Measurements from ENCODE around the gene LY6G5B.
A peak's percentile ranks its signal among the peaks of the same experiment; 100 is the strongest.

LY6G5B gene, protein sequence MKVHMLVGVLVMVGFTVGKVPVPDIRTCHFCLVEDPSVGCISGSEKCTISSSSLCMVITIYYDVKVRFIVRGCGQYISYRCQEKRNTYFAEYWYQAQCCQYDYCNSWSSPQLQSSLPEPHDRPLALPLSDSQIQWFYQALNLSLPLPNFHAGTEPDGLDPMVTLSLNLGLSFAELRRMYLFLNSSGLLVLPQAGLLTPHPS

DNA sequence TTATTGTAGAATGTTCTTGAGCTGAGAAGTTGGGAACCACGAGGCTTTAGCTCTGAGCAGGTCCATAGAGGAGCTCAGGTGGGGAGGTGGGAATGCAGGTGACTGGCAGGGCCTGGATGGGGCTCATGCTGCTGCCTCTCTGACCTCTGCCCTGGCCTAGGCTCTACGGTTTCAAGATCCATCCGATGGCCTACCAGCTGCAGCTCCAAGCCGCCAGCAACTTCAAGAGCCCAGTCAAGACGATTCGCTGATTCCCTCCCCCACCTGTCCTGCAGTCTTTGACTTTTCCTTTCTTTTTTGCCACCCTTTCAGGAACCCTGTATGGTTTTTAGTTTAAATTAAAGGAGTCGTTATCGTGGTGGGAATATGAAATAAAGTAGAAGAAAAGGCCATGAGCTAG lies at the start of gene LY6G5B:
Gene LY6G5B, plus strand, starts transcription at position 301 of the 400 bp plus-strand sequence. CDS start 975 bp downstream, outside the sequence.
- no peak for DNase-seq
- in situ Hi-C loops (cut with MboI; ENCODE audit: low pct_unique_long_range_greater_than_20kb, low sequenced_read_pairs) = no loop called here

DNA sequence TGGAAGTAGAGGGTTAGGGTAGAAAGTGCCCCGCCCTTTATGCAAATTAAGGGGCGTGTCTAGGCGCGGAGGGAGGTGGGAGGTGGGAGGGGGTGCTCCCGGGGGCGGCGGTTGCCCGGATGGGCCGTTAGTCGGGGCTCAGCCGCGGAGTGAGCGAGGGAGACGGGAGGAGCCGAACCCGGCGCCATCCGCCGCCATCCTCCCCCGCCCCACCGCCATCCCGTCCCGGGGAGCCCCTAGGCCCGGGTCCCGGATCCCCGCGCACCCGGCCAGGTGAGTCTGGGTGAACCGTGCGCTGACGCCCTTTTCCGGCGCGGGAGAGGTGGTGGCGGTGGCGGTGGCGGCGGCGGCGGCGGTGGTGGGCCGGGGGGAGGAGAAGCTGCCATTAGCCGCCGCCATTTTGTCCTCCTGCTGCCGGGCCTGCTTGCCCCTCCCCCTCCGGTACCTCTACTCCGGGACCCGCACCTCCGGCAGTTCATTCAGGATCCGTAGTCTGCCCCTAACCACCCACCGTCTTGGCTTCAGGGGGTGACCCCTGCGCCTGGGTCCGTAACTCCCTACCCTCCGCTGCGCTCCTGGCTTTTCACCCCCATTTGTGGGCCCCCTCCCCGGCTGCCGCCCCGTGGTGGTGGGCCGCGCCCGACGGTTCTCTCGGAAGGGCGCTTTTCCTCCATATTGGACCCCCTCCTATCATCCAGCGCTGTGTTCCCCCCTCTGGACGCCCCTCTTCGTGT lies 49.0 kb upstream of the LY6G5B start, which contains the start of gene PRRC2A:
Gene PRRC2A, plus strand, starts transcription at position 130 of the 734 bp plus-strand sequence. CDS start 2,075 bp downstream, outside the sequence.
- in situ Hi-C loops (cut with MboI; ENCODE audit: low pct_unique_long_range_greater_than_20kb, low sequenced_read_pairs) = no loop called here
- DNase-seq = peak; percentile 66

DNA sequence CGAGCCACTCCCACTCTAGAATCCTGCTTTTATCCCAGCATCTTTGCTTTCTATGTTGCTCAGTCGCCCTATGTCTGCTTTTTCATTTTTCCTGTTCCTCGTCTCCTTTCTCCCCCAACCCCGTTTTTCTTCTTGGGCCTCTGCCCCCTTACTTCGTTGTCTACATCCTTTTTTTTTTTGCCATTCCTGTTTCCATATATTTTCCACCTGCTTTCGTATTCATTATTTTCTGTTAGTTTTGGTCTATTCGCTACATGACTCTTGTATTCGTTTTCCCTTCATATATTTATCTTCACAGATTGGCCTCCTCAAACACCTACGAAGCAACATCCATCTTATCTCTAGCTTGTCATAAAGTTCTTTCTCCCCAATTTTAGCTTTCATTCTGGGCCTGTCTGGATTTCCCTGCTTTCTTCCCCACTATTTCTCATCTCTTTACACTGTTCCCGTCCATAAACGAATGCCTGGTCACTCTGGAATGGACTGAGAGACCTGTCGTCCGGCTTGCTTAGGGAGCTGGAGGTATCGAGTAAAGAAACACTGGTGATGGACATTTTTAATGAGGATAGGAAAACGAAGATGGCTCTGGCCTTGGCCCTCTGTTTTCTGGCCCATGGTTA lies 48.3 kb upstream of the LY6G5B start:
- no peak for DNase-seq
- in situ Hi-C loops (cut with MboI; ENCODE audit: low pct_unique_long_range_greater_than_20kb, low sequenced_read_pairs) = no loop called here

DNA sequence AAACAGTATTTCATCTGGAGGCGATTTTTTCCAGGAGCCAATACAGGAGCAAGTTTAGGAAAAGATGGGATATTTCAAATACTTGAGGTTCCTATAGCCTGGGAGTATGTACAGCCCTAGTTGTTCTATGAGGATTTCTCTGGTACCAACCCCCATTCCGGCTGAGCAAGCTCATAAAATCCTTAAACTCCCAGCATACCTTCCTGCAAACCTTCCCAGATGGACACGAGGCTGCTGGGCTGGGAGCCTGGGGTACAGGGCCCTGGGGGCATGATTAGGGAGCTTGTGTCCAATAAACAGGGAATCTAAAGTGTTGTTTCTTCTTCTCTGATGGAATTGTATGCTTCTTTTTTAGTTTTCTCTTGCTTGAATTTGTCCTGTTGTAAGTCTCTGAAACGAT lies 47.8 kb upstream of the LY6G5B start:
- in situ Hi-C loops (cut with MboI; ENCODE audit: low pct_unique_long_range_greater_than_20kb, low sequenced_read_pairs) = no loop called here
- no peak for DNase-seq

DNA sequence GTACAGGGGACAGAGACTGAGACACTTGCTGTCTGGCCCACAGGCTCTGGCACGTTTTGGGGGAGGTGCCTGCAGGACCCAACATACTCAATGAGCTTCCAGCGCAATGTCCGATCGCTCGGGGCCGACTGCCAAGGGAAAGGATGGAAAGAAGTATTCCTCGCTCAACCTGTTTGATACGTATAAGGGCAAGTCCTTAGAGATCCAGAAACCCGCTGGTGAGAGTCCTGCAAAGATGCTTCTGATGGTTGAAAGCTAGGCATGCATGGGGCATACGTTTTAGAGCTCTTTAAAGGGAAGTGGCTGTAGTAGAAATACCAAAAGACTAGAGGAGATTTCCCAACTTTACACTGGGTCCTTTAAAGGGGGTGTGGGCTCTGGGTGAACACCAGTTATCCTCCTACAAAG lies 47.1 kb upstream of the LY6G5B start:
- DNase-seq = no peak
- in situ Hi-C loops (cut with MboI; ENCODE audit: low pct_unique_long_range_greater_than_20kb, low sequenced_read_pairs) = no loop called here

DNA sequence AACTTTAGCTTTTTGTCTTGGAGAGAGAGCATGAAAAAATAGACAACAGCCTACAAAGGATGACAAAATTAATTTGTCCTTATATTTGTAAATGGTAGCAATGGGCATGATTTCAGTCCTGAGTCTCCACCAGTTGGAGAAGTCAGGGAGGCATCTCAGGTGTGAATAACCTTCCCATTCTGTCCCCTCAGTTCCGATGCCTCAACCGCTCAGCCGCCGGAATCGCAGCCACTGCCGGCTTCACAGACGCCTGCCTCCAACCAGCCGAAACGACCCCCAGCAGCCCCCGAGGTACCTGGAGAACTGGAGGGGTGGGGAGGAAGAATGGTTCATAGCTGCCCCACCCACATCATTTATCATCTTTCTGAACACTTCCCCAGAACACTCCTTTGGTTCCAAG lies 45.7 kb upstream of the LY6G5B start:
- DNase-seq = no peak
- in situ Hi-C loops (cut with MboI; ENCODE audit: low pct_unique_long_range_greater_than_20kb, low sequenced_read_pairs) = no loop called here

DNA sequence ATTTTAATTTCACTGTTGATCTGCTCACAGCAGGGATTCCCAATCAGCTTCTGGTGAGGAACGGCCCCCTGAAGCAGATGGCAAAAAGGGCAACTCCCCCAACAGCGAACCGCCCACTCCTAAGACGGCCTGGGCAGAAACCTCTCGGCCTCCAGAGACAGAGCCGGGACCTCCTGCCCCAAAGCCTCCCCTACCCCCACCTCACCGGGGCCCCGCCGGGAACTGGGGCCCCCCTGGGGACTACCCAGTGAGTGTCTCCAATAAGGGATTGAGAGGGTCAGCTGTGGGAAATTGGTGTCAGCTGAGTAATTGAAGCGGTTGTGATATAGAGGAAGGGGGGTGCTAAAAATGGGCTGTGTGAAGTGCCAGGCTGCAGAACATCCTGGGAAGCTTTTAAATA lies 42.8 kb upstream of the LY6G5B start:
- DNase-seq = no peak
- in situ Hi-C loops (cut with MboI; ENCODE audit: low pct_unique_long_range_greater_than_20kb, low sequenced_read_pairs) = no loop called here

DNA sequence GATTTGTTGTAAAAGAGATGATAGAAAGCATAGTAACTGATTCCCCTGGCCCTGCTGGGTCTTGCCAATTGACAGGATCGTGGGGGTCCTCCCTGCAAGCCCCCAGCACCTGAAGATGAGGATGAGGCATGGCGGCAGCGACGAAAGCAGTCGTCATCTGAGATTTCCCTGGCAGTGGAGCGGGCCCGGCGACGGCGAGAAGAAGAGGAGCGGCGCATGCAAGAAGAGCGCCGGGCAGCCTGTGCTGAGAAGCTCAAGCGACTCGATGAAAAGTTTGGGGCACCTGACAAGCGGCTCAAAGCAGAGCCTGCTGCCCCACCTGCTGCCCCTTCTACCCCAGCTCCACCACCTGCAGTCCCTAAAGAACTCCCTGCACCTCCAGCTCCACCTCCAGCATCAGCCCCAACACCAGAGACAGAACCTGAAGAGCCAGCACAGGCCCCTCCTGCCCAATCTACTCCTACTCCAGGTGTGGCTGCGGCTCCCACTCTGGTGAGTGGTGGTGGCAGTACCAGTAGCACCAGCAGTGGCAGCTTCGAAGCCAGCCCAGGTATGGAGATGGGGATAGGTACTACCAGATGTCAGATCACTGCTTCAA lies 42.0 kb upstream of the LY6G5B start:
- no peak for DNase-seq
- in situ Hi-C loops (cut with MboI; ENCODE audit: low pct_unique_long_range_greater_than_20kb, low sequenced_read_pairs) = no loop called here

DNA sequence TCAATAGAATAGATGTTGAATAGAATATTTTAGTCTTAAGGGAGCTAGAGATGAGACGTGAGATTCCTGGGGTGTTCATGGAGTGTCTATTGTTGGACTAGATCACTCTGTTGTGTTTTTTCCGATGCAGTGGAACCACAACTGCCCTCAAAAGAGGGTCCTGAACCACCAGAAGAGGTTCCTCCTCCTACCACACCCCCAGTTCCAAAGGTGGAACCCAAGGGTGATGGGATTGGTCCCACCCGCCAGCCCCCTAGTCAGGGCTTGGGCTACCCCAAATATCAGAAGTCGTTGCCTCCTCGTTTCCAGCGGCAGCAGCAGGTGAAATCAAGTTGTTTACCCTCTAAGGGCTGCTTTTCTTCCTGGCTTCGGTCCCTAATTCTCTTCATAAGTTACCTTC lies 40.8 kb upstream of the LY6G5B start:
- in situ Hi-C loops (cut with MboI; ENCODE audit: low pct_unique_long_range_greater_than_20kb, low sequenced_read_pairs) = no loop called here
- DNase-seq = no peak

DNA sequence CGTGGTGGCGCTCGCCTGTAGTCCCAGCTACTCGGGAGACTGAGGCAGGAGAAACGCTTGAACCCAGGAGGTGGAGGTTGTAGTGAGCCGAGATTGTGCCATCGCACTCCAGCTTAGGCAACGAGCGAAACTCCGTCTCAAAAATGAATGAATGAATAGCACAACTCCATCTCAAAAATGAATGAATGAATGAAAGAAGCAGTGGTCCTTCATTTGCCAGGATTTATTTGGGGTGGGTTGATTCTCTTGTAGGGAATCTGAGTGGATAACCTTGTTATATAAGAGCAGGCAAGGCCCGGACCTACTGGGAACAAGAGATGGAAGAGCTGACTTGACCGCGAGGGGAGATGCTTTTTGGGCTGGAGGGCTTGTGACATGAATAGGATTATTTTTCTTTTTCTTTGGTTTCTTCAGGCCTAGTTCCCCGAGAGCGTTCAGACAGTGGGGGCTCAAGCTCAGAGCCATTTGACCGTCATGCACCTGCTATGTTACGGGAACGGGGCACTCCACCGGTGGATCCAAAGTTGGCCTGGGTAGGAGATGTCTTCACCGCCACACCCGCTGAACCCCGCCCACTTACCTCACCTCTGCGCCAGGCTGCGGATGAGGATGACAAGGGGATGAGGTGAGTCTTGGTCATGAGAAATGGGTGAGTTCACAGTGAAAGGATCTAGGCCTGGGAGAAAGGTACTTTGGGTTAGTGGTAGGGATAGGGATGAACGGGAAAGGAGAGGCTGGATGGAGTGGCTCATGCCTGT lies 39.4 kb upstream of the LY6G5B start:
- in situ Hi-C loops (cut with MboI; ENCODE audit: low pct_unique_long_range_greater_than_20kb, low sequenced_read_pairs) = no loop called here

DNA sequence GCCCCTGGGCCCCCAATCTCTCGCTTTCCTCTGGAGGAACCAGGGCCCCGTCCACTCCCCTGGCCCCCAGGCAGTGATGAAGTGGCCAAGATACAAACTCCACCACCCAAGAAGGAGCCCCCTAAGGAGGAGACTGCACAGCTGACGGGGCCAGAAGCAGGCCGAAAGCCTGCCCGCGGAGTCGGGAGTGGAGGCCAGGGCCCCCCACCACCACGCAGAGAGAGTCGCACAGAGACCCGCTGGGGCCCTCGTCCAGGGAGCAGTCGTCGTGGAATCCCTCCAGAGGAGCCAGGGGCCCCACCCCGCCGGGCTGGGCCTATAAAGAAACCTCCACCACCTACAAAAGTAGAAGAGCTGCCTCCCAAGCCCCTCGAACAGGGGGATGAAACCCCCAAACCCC lies 38.6 kb upstream of the LY6G5B start:
- in situ Hi-C loops (cut with MboI; ENCODE audit: low pct_unique_long_range_greater_than_20kb, low sequenced_read_pairs) = no loop called here
- DNase-seq = no peak

More for the DNA sequence above, 39.4 kb upstream of the LY6G5B start:
- no peak for DNase-seq

DNA sequence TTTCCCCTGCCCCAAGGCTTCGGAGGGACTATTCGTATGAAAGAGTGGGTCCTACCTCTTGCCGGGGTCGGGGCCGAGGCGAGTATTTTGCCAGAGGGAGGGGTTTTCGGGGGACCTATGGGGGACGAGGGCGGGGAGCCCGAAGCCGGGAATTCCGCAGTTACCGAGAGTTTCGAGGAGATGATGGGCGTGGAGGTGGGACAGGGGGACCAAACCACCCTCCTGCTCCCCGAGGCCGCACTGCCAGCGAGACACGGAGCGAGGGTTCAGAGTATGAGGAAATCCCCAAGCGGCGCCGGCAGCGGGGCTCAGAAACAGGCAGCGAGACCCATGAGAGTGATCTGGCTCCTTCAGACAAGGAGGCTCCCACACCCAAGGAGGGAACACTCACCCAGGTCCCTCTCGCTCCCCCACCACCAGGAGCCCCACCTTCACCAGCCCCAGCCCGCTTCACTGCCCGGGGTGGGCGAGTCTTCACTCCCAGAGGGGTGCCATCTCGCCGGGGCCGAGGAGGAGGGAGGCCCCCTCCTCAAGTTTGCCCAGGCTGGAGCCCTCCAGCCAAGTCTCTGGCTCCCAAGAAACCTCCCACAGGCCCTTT lies 38.0 kb upstream of the LY6G5B start:
- in situ Hi-C loops (cut with MboI; ENCODE audit: low pct_unique_long_range_greater_than_20kb, low sequenced_read_pairs) = no loop called here
- no peak for DNase-seq

DNA sequence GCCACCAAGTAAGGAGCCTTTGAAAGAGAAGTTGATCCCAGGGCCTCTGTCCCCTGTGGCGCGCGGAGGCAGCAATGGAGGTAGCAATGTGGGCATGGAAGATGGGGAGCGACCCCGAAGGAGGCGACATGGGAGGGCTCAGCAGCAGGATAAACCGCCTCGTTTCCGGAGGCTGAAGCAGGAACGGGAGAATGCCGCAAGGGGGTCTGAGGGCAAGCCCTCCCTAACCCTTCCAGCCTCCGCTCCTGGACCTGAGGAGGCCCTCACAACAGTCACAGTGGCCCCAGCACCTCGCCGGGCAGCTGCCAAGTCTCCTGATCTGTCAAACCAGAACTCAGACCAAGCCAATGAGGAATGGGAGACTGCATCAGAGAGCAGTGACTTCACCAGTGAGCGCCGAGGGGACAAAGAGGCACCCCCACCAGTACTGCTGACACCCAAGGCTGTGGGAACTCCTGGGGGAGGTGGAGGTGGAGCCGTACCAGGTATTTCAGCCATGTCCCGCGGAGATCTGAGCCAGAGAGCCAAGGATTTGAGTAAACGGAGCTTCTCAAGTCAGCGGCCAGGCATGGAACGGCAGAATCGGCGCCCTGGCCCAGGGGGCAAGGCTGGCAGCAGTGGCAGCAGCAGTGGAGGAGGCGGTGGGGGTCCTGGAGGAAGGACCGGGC lies 37.4 kb upstream of the LY6G5B start:
- DNase-seq = no peak

DNA sequence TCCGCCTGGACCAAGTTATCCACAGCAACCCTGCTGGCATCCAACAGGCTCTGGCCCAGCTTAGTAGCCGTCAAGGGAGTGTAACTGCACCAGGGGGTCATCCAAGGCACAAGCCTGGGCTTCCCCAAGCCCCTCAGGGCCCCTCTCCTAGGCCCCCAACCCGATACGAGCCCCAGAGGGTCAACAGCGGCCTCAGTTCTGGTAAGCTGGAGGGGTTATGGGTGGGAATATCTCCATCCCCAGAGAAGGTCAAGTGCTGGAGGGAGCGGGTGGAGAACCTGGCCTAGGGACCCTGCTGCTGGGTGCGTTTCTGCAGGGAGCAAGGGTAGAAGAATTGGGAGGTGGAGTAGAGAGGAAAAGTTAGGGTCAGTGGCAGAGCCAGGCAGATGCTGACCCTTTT lies 36.3 kb upstream of the LY6G5B start:
- DNase-seq = no peak
- in situ Hi-C loops (cut with MboI; ENCODE audit: low pct_unique_long_range_greater_than_20kb, low sequenced_read_pairs) = no loop called here

More for the DNA sequence above, 37.4 kb upstream of the LY6G5B start:
- in situ Hi-C loops (cut with MboI; ENCODE audit: low pct_unique_long_range_greater_than_20kb, low sequenced_read_pairs) = no loop called here

DNA sequence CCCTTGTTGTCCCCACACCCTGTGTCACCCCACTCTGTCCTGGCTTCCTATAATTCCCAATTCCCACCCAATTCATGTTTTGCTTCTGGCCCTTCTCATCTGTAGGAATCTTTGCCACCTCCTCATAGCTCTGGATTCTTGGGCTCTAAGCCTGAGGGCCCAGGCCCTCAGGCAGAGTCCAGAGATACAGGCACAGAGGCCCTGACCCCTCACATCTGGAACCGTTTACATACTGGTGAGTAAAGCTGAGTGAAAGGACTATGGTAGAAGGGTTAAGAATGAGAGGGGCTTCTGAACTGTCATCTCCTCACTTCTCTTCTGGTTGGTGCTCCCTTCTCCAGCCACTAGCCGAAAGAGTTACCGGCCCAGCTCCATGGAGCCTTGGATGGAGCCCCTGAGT lies 35.6 kb upstream of the LY6G5B start:
- DNase-seq = no peak
- in situ Hi-C loops (cut with MboI; ENCODE audit: low pct_unique_long_range_greater_than_20kb, low sequenced_read_pairs) = no loop called here

DNA sequence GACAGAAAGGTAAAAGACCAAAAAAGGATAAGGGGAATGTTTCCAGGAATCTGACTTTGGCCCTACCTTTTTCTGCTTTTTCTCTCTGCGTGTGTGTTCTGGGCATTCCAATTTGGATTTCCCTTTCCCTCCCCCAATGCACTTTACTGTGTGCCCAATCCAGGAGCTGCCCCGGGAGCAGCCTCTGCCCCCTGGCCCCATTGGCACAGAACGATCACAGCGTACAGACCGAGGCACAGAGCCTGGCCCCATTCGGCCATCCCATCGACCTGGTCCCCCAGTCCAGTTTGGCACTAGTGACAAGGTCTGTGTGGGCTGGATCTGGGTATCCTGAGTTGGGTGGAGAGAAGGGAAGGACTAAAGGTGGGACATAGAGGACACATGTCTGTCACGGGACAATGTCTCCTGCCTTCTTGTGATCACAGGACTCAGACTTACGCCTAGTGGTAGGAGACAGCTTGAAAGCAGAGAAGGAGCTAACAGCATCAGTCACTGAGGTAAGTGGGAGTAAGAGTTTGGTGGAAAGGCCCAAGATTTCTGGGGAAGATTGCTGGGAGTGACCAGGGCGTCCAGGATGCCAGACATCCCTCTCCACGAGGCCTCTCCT lies 34.7 kb upstream of the LY6G5B start:
- in situ Hi-C loops (cut with MboI; ENCODE audit: low pct_unique_long_range_greater_than_20kb, low sequenced_read_pairs) = no loop called here
- no peak for DNase-seq

DNA sequence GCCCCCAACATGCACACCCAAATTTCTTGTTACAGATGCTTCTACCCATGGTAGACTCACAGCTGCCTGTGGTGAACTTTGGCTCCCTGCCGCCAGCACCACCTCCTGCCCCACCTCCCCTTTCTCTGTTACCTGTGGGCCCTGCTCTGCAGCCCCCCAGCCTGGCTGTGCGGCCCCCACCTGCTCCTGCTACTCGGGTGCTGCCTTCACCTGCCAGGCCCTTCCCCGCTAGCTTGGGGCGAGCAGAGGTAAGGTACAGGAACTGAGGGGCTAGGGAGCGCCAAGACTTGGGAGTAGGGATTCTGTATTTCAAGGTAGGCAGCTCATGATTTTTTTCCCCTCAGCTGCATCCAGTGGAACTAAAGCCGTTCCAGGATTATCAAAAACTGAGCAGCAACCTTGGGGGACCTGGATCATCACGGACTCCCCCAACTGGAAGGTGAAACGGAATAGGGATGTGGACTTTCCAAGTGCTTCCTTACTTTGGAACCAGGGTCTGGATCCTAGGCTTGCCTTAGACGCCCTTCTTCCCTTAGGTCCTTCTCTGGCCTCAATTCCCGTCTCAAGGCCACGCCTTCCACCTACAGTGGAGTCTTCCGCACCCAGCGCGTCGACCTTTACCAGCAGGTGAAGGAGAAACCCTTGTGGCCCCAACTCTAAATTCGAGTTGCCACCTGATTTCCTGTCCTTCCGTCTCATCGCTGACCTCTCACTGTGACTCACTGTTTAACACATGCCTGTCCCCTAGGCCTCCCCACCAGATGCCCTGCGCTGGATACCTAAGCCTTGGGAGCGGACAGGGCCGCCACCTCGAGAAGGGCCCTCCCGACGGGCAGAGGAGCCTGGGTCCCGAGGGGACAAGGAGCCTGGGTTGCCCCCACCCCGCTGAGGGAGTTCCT lies 32.8 kb upstream of the LY6G5B start:
- in situ Hi-C loops (cut with MboI; ENCODE audit: low pct_unique_long_range_greater_than_20kb, low sequenced_read_pairs) = no loop called here
- no peak for DNase-seq

Measured in KBM-7 (cell line).